Measurements from ENCODE around the gene PPP6R2.
A peak's percentile ranks its signal among the peaks of the same experiment; 100 is the strongest.
"Not testable (repeated sequence)": the region's sequence is repeated elsewhere in the genome, so short reads cannot be mapped to it uniquely, and the experiment has no call there.

The PPP6R2 gene

DNA sequence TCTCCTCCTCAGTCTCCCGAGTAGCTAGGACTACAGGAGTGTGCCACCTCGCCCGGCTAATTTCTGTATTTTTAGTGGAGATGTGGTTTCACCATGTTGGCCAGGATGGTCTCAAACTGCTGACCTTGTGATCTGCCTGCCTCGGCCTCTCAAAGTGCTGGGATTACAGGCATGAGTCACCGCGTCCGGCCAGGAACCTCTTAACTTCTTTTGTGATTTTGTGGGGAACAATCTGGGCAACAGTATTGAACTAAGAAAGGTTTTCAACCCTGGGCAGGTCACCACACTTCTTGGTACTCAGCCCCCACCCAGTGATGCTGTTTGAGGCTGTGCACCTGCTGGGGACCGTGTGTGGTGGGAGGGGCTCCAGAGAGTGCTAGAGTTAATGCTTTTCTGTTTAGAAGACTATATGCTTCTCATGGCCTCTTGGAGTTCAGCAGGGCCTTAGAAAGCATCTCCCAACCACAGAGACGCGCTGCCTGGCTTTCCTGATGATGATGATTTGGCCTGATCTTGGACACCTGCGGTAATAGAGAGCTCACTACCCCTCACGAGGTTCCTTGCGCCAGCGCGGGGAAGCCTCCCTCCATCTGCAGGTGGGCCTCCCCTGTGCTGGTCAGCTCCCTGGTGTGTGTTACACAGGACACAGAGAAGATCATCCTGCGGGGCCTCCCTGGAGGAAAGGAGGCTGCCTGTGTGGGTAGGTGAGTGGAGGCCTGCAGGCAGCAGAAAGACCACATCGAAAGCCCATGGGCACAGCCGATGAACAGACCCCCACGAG, 17.5 kb upstream of the PPP6R2 start:
- TF ChIP-seq, protein P1, sequence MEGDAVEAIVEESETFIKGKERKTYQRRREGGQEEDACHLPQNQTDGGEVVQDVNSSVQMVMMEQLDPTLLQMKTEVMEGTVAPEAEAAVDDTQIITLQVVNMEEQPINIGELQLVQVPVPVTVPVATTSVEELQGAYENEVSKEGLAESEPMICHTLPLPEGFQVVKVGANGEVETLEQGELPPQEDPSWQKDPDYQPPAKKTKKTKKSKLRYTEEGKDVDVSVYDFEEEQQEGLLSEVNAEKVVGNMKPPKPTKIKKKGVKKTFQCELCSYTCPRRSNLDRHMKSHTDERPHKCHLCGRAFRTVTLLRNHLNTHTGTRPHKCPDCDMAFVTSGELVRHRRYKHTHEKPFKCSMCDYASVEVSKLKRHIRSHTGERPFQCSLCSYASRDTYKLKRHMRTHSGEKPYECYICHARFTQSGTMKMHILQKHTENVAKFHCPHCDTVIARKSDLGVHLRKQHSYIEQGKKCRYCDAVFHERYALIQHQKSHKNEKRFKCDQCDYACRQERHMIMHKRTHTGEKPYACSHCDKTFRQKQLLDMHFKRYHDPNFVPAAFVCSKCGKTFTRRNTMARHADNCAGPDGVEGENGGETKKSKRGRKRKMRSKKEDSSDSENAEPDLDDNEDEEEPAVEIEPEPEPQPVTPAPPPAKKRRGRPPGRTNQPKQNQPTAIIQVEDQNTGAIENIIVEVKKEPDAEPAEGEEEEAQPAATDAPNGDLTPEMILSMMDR (IDR thresholded peaks at IDR 0.05; ENCODE audit: low read depth, low read length): no peak

DNA sequence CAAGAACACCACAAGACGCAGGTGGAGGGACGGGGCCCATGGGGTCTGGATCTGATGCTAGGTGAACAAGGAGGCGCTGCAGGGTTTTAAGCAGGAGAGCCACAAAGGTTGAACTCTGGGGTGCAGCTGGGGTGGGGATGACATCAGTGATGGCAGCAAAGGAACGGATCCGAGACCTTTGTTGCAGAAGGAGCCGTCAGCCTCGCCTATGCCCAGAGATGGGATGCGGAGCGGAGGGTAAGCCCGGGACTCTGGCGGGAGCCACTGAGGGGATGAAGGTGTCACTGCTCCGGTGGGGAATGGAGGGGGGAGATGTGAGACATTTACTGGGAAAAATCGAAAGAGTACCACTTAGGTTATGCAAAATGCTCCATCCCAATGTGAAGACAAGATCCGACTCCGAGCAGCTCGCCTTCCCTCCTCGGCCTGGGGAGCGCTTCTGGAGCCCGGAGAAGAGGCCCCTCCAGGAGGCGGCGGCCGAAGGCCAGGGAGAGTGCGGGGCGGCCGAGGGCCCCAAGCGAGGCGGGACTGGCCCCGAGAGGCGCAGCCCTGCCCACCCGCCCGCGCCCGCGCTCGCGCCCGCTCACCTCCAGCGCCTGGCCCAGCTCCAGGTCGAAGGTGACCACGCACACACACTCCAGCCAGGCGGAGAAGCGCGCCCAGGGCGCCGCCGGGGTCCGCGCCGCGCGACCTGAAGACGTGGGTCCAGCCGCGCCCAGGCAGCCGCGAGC, 16.7 kb upstream of the PPP6R2 start:
- Histone ChIP-seq H3K9me3 (ENCODE audit: severe bottlenecking) (no peaks in the 10 kb centered on the region), H3K27me3 (ENCODE audit: insufficient read depth, low read depth, severe bottlenecking) (no peaks in the 10 kb centered on the region), H3K4me3 (ENCODE audit: low read depth, low read length) (peak overlapping the region; percentile 46), H3K36me3 (no peaks in the 10 kb centered on the region), H3K27ac (peak overlapping the region; percentile 41)
- no peak for DNase-seq
- TF ChIP-seq, protein P1 (IDR thresholded peaks at IDR 0.05; ENCODE audit: low read depth, low read length): no peak

More for the DNA sequence above, 17.5 kb upstream of the PPP6R2 start:
- Histone ChIP-seq H3K27ac (no peak overlapping the region), H3K4me3 (ENCODE audit: low read depth, low read length) (peak overlapping the region; percentile 46; the same call in 1 of the 2 replicates), H3K36me3 (no peaks in the 10 kb centered on the region), H3K9me3 (ENCODE audit: severe bottlenecking) (no peaks in the 10 kb centered on the region), H3K27me3 (ENCODE audit: insufficient read depth, low read depth, severe bottlenecking) (no peaks in the 10 kb centered on the region)
- DNase-seq: no peak

DNA sequence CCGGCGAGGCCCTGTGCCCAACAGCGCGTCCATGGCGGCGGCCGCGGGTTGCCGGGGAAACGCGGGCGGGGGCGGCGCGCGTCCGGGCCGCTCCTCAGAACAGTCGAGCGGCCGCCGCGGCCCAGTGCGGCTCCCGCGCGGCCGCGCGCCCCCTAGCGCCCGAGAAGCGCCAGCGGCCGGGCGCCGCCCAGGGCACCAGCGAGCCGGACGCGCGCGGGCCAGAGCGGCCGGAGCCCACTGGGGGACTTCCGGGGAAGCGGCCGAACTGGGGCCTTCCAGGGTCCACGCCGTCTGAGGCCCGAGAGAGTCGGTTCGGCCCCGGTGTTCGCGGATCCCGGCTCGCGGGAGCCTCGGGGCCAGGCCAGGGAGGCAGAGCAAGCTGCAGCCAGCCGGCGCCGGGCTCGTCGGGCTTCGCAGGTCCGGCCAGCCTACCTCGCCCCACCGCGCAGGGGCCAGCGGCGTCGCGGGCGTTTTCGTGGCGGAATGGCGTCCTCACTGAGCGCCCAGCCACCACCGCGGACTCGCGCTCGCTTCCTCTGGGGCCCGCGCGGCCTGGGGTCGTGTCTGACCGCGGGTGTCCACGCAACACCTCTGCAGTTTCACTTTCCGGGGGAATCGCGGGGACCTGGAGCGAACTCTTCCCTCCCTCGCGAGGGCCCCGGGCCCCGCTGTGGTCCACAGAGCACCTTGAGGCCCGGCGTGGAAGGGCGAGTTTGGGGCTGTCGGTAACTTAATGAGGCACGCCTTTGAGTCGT, 16.0 kb upstream of the PPP6R2 start, which contains the start of gene DENND6B:
Gene DENND6B, minus strand, starts transcription at position 57 of the 755 bp plus-strand sequence. Its CDS starts 24 bp downstream, at position 33.
- H3K27ac ChIP-seq: peak within 1 kb of the TSS; percentile 97
- H3K4me3 ChIP-seq (ENCODE audit: low read depth, low read length): peak within 1 kb of the TSS; percentile 77
- DNase-seq: peak; percentile 69
- H3K9me3 ChIP-seq (ENCODE audit: severe bottlenecking): no peaks in the 10 kb centered on the region
- TF ChIP-seq, protein P1 (IDR thresholded peaks at IDR 0.05; ENCODE audit: low read depth, low read length): peak; percentile 47
- no peaks in the 10 kb centered on the region for H3K27me3 ChIP-seq (ENCODE audit: insufficient read depth, low read depth, severe bottlenecking)
- H3K36me3 ChIP-seq: no peaks in the 10 kb centered on the region

DNA sequence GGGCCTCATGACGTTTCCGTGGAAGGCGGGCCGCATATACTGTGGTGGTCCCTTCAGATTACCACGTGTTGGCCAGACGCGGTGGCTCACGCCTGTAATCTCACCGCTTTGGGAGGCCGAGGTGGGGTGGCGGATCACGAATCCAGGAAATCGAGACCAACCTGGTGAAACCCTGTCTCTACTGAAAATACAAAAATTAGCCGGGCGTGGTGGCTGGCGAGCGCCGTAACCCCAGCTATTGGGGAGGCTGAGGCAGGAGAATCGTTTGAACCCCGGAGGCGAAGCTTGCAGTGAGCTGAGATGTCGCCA, 15.5 kb upstream of the PPP6R2 start:
- Histone ChIP-seq H3K36me3 (no peaks in the 10 kb centered on the region), H3K27me3 (ENCODE audit: insufficient read depth, low read depth, severe bottlenecking) (no peaks in the 10 kb centered on the region), H3K27ac (peak overlapping the region; percentile 97), H3K9me3 (ENCODE audit: severe bottlenecking) (no peaks in the 10 kb centered on the region), H3K4me3 (ENCODE audit: low read depth, low read length) (peak overlapping the region; percentile 77)
- TF ChIP-seq, protein P1 (IDR thresholded peaks at IDR 0.05; ENCODE audit: low read depth, low read length): no peak
- DNase-seq: no peak

DNA sequence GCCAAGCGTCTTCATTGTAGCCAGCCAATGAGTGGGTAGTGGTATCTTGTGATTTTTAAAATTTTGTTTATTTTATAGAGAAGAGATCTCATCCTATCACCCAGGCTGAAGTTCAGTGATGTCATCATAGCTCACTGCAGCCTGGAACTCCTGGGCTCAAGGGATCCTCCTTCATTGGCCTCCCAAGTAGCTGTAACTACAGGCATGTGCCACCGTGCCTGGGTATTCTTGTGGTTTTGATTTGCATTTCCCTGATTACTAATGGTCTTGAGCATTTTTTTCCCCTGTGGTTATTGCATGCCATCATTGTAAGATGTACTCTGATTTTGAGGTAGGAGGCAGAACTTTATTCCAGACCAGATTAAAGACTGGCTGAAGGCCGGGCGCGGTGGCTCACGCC, 13.9 kb upstream of the PPP6R2 start:
- no peaks in the 10 kb centered on the region for H3K9me3 ChIP-seq (ENCODE audit: severe bottlenecking)
- no peak for DNase-seq
- no peaks in the 10 kb centered on the region for H3K36me3 ChIP-seq
- no peak overlapping the region for H3K4me3 ChIP-seq (ENCODE audit: low read depth, low read length)
- H3K27me3 ChIP-seq (ENCODE audit: insufficient read depth, low read depth, severe bottlenecking): no peaks in the 10 kb centered on the region
- H3K27ac ChIP-seq: no peak overlapping the region
- TF ChIP-seq, protein P1 (IDR thresholded peaks at IDR 0.05; ENCODE audit: low read depth, low read length): no peak

DNA sequence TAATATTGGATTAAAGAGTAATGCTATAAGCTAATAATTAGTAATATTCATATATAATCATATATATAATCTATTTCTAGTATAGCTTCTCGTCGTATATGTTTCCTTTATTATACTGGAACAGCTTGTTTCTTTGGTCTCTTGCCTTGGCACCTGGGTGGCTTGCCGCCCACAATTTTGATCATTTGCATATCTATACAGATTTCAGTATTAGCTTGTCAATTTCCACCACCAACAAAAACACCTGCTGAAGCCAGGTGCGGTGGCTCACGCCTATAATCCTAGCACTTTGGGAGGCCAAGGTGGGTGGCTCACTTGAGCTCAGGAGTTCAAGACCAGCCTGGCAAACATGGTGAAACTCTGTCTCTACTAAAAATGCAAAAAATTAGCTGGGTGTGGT, 8.7 kb upstream of the PPP6R2 start:
- not testable (repeated sequence) for H3K36me3 ChIP-seq; H3K4me3 ChIP-seq (ENCODE audit: low read depth, low read length); H3K9me3 ChIP-seq (ENCODE audit: severe bottlenecking); DNase-seq; H3K27ac ChIP-seq; H3K27me3 ChIP-seq (ENCODE audit: insufficient read depth, low read depth, severe bottlenecking)

Data from WERI-Rb-1 (cell line).